ENCODE measurements around the gene GRPEL1.

DNA sequence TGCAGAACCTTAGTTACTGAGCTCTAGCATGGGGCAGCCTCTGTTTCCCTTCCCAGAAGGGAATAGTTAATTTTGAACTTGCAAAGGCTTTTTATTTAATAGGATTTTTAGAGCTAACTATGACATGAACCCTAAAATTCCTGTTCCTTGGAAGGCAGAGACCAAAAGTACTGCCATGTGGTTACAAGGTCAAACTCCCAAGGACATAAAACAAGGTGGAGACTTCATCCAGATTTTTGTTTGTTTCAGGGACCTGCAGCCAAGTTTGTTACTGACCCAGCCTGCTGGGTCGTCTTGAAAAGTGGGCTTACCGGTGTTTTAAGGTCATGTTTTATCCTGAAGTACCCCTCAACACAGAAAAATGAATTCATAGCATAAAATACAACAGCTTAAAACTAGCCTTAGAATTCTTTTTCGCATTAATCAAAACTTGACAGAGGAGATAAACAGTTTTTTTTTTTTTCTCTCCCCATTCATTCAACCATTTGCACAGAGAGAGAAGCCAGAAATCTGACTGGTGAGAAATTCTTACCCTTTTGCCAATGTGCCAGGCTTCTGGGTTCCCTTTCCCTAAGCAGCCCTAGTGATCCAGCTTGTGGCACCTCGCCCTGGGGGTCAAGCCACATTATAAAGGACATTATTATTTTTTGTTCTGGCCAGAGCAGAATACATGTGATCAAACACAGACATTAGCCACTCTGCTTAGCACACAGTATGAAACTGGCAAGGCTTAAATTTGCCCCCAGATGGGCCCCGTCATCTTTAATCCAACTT, 21.5 kb upstream of the GRPEL1 start:
- TF ChIP-seq EZH2 (IDR thresholded peaks at IDR 0.05; ENCODE audit: borderline replicate concordance, low read depth, low read length, poor library complexity, severe bottlenecking), result no peak
- TF ChIP-seq, protein P1, sequence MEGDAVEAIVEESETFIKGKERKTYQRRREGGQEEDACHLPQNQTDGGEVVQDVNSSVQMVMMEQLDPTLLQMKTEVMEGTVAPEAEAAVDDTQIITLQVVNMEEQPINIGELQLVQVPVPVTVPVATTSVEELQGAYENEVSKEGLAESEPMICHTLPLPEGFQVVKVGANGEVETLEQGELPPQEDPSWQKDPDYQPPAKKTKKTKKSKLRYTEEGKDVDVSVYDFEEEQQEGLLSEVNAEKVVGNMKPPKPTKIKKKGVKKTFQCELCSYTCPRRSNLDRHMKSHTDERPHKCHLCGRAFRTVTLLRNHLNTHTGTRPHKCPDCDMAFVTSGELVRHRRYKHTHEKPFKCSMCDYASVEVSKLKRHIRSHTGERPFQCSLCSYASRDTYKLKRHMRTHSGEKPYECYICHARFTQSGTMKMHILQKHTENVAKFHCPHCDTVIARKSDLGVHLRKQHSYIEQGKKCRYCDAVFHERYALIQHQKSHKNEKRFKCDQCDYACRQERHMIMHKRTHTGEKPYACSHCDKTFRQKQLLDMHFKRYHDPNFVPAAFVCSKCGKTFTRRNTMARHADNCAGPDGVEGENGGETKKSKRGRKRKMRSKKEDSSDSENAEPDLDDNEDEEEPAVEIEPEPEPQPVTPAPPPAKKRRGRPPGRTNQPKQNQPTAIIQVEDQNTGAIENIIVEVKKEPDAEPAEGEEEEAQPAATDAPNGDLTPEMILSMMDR (conservative IDR thresholded peaks at IDR 0.05; ENCODE audit: low read depth, low read length), result no peak
